SK-N-SH treated with all-trans-retinoic acid at 6 μM for 48 hours (cell line): ENCODE data around the gene DLG2.
A peak's percentile ranks its signal among the peaks of the same experiment; 100 is the strongest.

Experiments used
- ATAC-seq: fragments of 200-7000 bp; cut with Tn5 transposase; 3 replicates; pipeline ENCODE4 v1.9.1; 2020; ENCODE audit warnings: mild to moderate bottlenecking, moderate library complexity
- BACH2 ChIP-seq: fragments of 250-450 bp; sonication (Bioruptor Pico); IDR thresholded peaks from 2 replicates; pipeline ENCODE4 v1.9.0; 2021; ENCODE audit warnings: mild to moderate bottlenecking, borderline replicate concordance
- CREB5 ChIP-seq: fragments of 250-450 bp; sonication (Bioruptor Pico); IDR thresholded peaks from 2 replicates; pipeline ENCODE4 v1.5.1; 2020; ENCODE audit warnings: low read depth, mild to moderate bottlenecking, moderate library complexity
- CSDC2 ChIP-seq: fragments of 250-450 bp; sonication (Bioruptor Pico); IDR thresholded peaks from 2 replicates; pipeline ENCODE4 v1.5.0; 2020; ENCODE audit warnings: mild to moderate bottlenecking, moderate library complexity
- ESRRG ChIP-seq: fragments of 250-450 bp; sonication (Bioruptor Pico); IDR thresholded peaks from 2 replicates; pipeline ENCODE4 v1.6.1; 2021; ENCODE audit warnings: mild to moderate bottlenecking
- GLIS3 ChIP-seq: fragments of 250-450 bp; sonication (Bioruptor Pico); IDR thresholded peaks from 2 replicates; pipeline ENCODE4 v1.5.0; 2020; ENCODE audit warnings: mild to moderate bottlenecking, moderate library complexity
- ISL1 ChIP-seq: fragments of 250-450 bp; sonication (Bioruptor Pico); IDR thresholded peaks from 2 replicates; pipeline ENCODE4 v2.1.2; 2022; ENCODE audit warnings: mild to moderate bottlenecking, moderate library complexity
- OSR1 ChIP-seq: fragments of 250-450 bp; sonication (Bioruptor Pico); IDR thresholded peaks from 2 replicates; pipeline ENCODE4 v1.8.0; 2022; ENCODE audit warnings: moderate library complexity, mild to moderate bottlenecking, inconsistent platforms
- PPARA ChIP-seq: fragments of 250-450 bp; sonication (Bioruptor Pico); IDR thresholded peaks from 2 replicates; pipeline ENCODE4 v1.5.0; 2020; ENCODE audit warnings: mild to moderate bottlenecking, borderline replicate concordance
- RARB ChIP-seq: fragments of 250-450 bp; sonication (Bioruptor Pico); IDR thresholded peaks from 2 replicates; pipeline ENCODE4 v1.8.0; 2021; ENCODE audit warnings: mild to moderate bottlenecking, moderate library complexity
- SNAI2 ChIP-seq: fragments of 250-450 bp; sonication (Bioruptor Pico); IDR thresholded peaks from 2 replicates; pipeline ENCODE4 v1.5.0; 2020; ENCODE audit warnings: mild to moderate bottlenecking, moderate library complexity
- TCF4 ChIP-seq: fragments of 250-450 bp; sonication (Bioruptor Pico); IDR thresholded peaks from 2 replicates; pipeline ENCODE4 v1.8.0; 2021; ENCODE audit warnings: mild to moderate bottlenecking, moderate library complexity, borderline replicate concordance
- ZC3H10 ChIP-seq: fragments of 250-450 bp; sonication (Bioruptor Pico); IDR thresholded peaks from 2 replicates; pipeline ENCODE4 v1.5.1; 2021; ENCODE audit warnings: mild to moderate bottlenecking, moderate library complexity
- ZFP3 ChIP-seq: fragments of 250-450 bp; sonication (Bioruptor Pico); IDR thresholded peaks from 2 replicates; pipeline ENCODE4 v1.5.0; 2020; ENCODE audit warnings: mild to moderate bottlenecking, moderate library complexity
- ZFP30 ChIP-seq: fragments of 450-650 bp; formaldehyde crosslinking; IDR thresholded peaks from 2 replicates; pipeline ENCODE4 v1.5.0; 2022; ENCODE audit warnings: mild to moderate bottlenecking, moderate library complexity
- ZNF565 ChIP-seq: fragments of 450-650 bp; formaldehyde crosslinking; conservative IDR thresholded peaks from 2 replicates; pipeline ENCODE4 v1.5.0; 2020; ENCODE audit warnings: low read depth, mild to moderate bottlenecking, moderate library complexity
- ZNF70 ChIP-seq: fragments of 450-650 bp; formaldehyde crosslinking; IDR thresholded peaks from 2 replicates; pipeline ENCODE4 v1.5.0; 2020; ENCODE audit warnings: mild to moderate bottlenecking, moderate library complexity
- TF ChIP-seq, protein P1 (sequence below): fragments of 250-450 bp; sonication (Bioruptor Pico); IDR thresholded peaks from 2 replicates; pipeline ENCODE4 v1.8.0; 2020; ENCODE audit warnings: mild to moderate bottlenecking, moderate library complexity, borderline replicate concordance
- TF ChIP-seq, protein P2 (sequence below): fragments of 250-450 bp; sonication (Bioruptor Pico); IDR thresholded peaks from 2 replicates; pipeline ENCODE4 v1.5.0; 2020; ENCODE audit warnings: mild to moderate bottlenecking, moderate library complexity
- TF ChIP-seq, protein P3 (sequence below): fragments of 250-450 bp; sonication (Bioruptor Pico); IDR thresholded peaks from 2 replicates; pipeline ENCODE4 v1.5.1; 2021; ENCODE audit warnings: mild to moderate bottlenecking, moderate library complexity

DLG2 gene

GRCh38 chr11:83978942-83979341 is 1648.2 kb downstream of the DLG2 start:
- ATAC-seq: no peak
- no peak for TF ChIP-seq ISL1 (CRISPR knock-in tag)
- no peak for TF ChIP-seq ESRRG
- no peak for TF ChIP-seq GLIS3 (CRISPR knock-in tag)
- TF ChIP-seq CREB5 (CRISPR knock-in tag): no peak
- no peak for TF ChIP-seq TCF4 (CRISPR knock-in tag)
- no peak for TF ChIP-seq ZNF565
- no peak for TF ChIP-seq ZFP3 (CRISPR knock-in tag)
- TF ChIP-seq, protein P1, sequence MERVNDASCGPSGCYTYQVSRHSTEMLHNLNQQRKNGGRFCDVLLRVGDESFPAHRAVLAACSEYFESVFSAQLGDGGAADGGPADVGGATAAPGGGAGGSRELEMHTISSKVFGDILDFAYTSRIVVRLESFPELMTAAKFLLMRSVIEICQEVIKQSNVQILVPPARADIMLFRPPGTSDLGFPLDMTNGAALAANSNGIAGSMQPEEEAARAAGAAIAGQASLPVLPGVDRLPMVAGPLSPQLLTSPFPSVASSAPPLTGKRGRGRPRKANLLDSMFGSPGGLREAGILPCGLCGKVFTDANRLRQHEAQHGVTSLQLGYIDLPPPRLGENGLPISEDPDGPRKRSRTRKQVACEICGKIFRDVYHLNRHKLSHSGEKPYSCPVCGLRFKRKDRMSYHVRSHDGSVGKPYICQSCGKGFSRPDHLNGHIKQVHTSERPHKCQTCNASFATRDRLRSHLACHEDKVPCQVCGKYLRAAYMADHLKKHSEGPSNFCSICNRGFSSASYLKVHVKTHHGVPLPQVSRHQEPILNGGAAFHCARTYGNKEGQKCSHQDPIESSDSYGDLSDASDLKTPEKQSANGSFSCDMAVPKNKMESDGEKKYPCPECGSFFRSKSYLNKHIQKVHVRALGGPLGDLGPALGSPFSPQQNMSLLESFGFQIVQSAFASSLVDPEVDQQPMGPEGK: no peak
- no peak for TF ChIP-seq ZC3H10 (CRISPR knock-in tag)
- TF ChIP-seq, protein P2, sequence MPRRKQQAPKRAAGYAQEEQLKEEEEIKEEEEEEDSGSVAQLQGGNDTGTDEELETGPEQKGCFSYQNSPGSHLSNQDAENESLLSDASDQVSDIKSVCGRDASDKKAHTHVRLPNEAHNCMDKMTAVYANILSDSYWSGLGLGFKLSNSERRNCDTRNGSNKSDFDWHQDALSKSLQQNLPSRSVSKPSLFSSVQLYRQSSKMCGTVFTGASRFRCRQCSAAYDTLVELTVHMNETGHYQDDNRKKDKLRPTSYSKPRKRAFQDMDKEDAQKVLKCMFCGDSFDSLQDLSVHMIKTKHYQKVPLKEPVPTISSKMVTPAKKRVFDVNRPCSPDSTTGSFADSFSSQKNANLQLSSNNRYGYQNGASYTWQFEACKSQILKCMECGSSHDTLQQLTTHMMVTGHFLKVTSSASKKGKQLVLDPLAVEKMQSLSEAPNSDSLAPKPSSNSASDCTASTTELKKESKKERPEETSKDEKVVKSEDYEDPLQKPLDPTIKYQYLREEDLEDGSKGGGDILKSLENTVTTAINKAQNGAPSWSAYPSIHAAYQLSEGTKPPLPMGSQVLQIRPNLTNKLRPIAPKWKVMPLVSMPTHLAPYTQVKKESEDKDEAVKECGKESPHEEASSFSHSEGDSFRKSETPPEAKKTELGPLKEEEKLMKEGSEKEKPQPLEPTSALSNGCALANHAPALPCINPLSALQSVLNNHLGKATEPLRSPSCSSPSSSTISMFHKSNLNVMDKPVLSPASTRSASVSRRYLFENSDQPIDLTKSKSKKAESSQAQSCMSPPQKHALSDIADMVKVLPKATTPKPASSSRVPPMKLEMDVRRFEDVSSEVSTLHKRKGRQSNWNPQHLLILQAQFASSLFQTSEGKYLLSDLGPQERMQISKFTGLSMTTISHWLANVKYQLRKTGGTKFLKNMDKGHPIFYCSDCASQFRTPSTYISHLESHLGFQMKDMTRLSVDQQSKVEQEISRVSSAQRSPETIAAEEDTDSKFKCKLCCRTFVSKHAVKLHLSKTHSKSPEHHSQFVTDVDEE: no peak
- no peak for TF ChIP-seq PPARA
- TF ChIP-seq ZFP30 (CRISPR knock-in tag): no peak
- no peak for TF ChIP-seq ZNF70 (CRISPR knock-in tag)
- TF ChIP-seq BACH2 (CRISPR knock-in tag): no peak

DNA sequence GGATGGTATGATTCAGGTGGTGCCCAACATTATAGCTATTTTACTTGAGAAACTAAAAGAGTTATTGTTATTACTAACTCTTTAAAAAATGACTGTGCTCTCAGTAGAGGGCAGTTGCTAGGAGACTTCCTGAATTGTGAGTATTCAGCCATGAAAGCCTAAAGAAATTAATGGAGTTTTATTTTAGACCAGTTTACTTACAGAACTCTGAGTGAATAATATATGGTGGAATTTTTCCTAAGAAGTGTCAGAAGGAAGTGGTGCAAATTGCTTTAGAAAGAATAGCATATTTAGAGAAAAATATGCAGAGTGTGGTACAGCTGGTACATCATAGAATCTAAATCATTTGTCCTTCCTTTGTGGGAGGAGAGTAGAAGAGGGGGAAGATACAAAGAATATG is 1651.1 kb downstream of the DLG2 start:
- no peak for TF ChIP-seq TCF4 (CRISPR knock-in tag)
- TF ChIP-seq, protein P2: no peak
- TF ChIP-seq ESRRG: no peak
- no peak for TF ChIP-seq ZNF565
- no peak for TF ChIP-seq ISL1 (CRISPR knock-in tag)
- TF ChIP-seq SNAI2 (CRISPR knock-in tag): no peak
- TF ChIP-seq ZFP3 (CRISPR knock-in tag): no peak
- TF ChIP-seq, all 23 proteins: peak for 0
- ATAC-seq: peak; percentile 53; the same call in 2 of the 3 replicates

GRCh38 chr11:83972536-83972935 is 1654.6 kb downstream of the DLG2 start:
- TF ChIP-seq, protein P3, sequence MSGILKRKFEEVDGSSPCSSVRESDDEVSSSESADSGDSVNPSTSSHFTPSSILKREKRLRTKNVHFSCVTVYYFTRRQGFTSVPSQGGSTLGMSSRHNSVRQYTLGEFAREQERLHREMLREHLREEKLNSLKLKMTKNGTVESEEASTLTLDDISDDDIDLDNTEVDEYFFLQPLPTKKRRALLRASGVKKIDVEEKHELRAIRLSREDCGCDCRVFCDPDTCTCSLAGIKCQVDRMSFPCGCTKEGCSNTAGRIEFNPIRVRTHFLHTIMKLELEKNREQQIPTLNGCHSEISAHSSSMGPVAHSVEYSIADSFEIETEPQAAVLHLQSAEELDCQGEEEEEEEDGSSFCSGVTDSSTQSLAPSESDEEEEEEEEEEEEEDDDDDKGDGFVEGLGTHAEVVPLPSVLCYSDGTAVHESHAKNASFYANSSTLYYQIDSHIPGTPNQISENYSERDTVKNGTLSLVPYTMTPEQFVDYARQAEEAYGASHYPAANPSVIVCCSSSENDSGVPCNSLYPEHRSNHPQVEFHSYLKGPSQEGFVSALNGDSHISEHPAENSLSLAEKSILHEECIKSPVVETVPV (CRISPR knock-in tag): no peak
- TF ChIP-seq ZC3H10 (CRISPR knock-in tag) (no peak), RARB (no peak), ZFP30 (CRISPR knock-in tag) (no peak), CSDC2 (CRISPR knock-in tag) (no peak), ZNF565 (no peak), OSR1 (no peak)
- TF ChIP-seq, protein P2: no peak
- ATAC-seq: no peak
